Effector memory CD8-positive, alpha-beta T cell (primary cell): ENCODE data around the gene SUPT20H.
"Not testable (repeated sequence)": the region's sequence is repeated elsewhere in the genome, so short reads cannot be mapped to it uniquely, and the experiment has no call there.

Experiments used
- ATAC-seq: fragments of 150-1000 bp; cut with Tn5 transposase; replicated peaks from 2 replicates; pipeline ENCODE4 v1.10.0; 2021; ENCODE audit warnings: mild to moderate bottlenecking, moderate library complexity
- DNase-seq, 3 experiments: peaks; one replicate each; pipeline ENCODE4 v3.0.0; 2021
- H3K27ac Mint-ChIP-seq, 2 donors: one replicate each; pipeline ENCODE4 v1.8.0; 2022; ENCODE audit warnings: mild to moderate bottlenecking in 2 of 2, mixed read lengths in 2 of 2, moderate library complexity in 2 of 2
- H3K27me3 Mint-ChIP-seq, 2 donors: one replicate each; pipeline ENCODE4 v1.8.0; 2022; ENCODE audit warnings: mixed read lengths in 2 of 2
- H3K36me3 Mint-ChIP-seq: one replicate; pipeline ENCODE4 v1.8.0; 2022; ENCODE audit warnings: mild to moderate bottlenecking, moderate library complexity, mixed read lengths; ENCODE audit not compliant: insufficient read depth
- H3K4me1 Mint-ChIP-seq, 2 donors: one replicate each; pipeline ENCODE4 v1.8.0; 2022; ENCODE audit warnings: low read depth in 2 of 2, mixed read lengths in 2 of 2
- H3K4me3 Mint-ChIP-seq, 2 donors: one replicate each; pipeline ENCODE4 v1.8.0; 2022; ENCODE audit warnings: mild to moderate bottlenecking in 2 of 2, mixed read lengths in 2 of 2, moderate library complexity in 2 of 2
- H3K9me3 Mint-ChIP-seq, 2 donors: one replicate each; pipeline ENCODE4 v1.8.0; 2022; ENCODE audit warnings: mixed read lengths in 2 of 2

Gene SUPT20H

DNA sequence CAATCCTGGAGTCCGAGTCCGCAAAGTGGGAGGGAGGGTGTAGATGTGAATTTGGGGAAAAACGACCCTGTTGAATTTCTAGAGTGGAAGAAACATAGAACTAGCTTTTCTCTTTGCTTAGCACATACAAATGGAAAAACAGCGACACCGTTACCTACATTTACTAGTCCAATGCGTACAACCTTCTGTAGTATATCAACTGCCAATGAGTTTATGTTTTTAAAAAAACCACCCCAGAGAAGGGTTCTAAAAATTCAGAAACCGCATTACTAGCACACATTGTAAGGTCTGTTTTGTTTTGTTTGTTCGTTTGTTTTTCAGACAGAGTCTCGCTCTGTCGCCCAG lies 332 bp upstream of the SUPT20H start:
- peak; percentile 20 for ATAC-seq

GRCh38 chr13:37056228-37056627 lies 3.3 kb downstream of the SUPT20H start:
- H3K4me1 Mint-ChIP-seq = peaks cover 35 to 44% of the 10 kb centered on the region in 2 donors

More for the DNA sequence above, 332 bp upstream of the SUPT20H start:
- peaks cover 22% of the 10 kb centered on the region in 2 donors for H3K4me1 Mint-ChIP-seq
- H3K36me3 Mint-ChIP-seq = peaks cover 15% of the 10 kb centered on the region
- peaks cover 0 to 4% of the 10 kb centered on the region in 2 donors for H3K27me3 Mint-ChIP-seq
- no peak for DNase-seq
- H3K9me3 Mint-ChIP-seq = no peaks in the 10 kb centered on the region
- H3K4me3 Mint-ChIP-seq = peak overlapping the region; percentile 90 to 94
- H3K27ac Mint-ChIP-seq = peak overlapping the region; percentile 97 to 98

GRCh38 chr13:37053111-37053510 lies 6.4 kb downstream of the SUPT20H start:
- not testable (repeated sequence) for H3K4me3 Mint-ChIP-seq
- H3K36me3 Mint-ChIP-seq = peaks cover 22% of the 10 kb centered on the region

More at GRCh38 chr13:37056228-37056627, 3.3 kb downstream of the SUPT20H start:
- H3K27me3 Mint-ChIP-seq, DNase-seq, H3K4me3 Mint-ChIP-seq, ATAC-seq, H3K9me3 Mint-ChIP-seq, H3K27ac Mint-ChIP-seq: not testable (repeated sequence)
- peaks cover 21% of the 10 kb centered on the region for H3K36me3 Mint-ChIP-seq

DNA sequence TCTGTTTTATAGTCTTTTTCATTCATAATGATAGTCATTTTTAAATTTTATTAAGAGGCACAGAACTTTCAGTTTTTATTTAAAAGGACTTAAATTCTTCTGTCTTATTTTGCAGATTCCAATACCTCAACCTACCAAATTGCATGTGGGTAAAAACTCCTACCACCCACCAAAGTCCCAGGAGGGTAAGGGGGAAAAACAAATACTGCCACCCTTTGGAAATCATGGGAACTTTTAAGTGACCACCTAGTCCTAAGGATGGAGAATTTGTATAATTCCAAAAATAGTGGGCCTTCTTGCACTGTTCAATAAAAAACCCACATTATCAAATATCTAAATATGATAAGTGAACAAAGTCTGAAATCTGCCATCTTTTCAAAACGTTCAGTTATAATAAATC lies 9.7 kb downstream of the SUPT20H start:
- no peak overlapping the region for H3K4me3 Mint-ChIP-seq
- no peaks in the 10 kb centered on the region for H3K27me3 Mint-ChIP-seq
- DNase-seq (no peak), ATAC-seq (no peak)
- H3K4me1 Mint-ChIP-seq = peaks cover 17 to 34% of the 10 kb centered on the region in 2 donors
- no peak overlapping the region for H3K27ac Mint-ChIP-seq
- peaks cover 39% of the 10 kb centered on the region for H3K36me3 Mint-ChIP-seq
- H3K9me3 Mint-ChIP-seq = no peaks in the 10 kb centered on the region

More at GRCh38 chr13:37053111-37053510, 6.4 kb downstream of the SUPT20H start:
- not testable (repeated sequence) for H3K27me3 Mint-ChIP-seq, H3K9me3 Mint-ChIP-seq, ATAC-seq, DNase-seq
- peak overlapping the region in 1 of 2 donors; percentile 68 for H3K27ac Mint-ChIP-seq
- peaks cover 25 to 39% of the 10 kb centered on the region in 2 donors for H3K4me1 Mint-ChIP-seq

- no peak overlapping the region for H3K4me3 Mint-ChIP-seq
- no peaks in the 10 kb centered on the region for H3K27me3 Mint-ChIP-seq
- peaks cover 47% of the 10 kb centered on the region for H3K36me3 Mint-ChIP-seq
- H3K4me1 Mint-ChIP-seq = peaks cover 14 to 26% of the 10 kb centered on the region in 2 donors
- ATAC-seq (no peak), DNase-seq (no peak)
- no peaks in the 10 kb centered on the region for H3K9me3 Mint-ChIP-seq
- no peak overlapping the region for H3K27ac Mint-ChIP-seq
Observed at GRCh38 chr13:37047846-37048245, 11.6 kb downstream of the SUPT20H start.

DNA sequence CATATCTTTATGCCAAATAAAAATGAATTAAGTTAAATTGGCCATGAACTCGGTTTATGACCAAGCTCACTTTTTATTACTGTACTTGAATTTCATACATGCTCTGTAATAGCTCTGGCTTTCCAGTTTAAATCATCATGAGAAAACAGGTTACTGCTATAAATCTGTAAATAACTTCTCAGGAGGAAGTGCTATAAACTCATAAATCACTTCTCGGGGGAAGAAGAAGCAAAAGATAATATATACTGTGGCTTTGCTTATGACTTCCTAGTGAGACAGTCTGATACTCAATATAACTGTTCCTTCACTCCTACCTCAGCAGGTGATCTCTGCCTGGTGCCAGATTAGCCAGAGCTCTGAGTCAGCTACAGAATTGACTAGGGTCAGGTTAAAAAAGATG lies 12.5 kb downstream of the SUPT20H start:
- Mint-ChIP-seq H3K9me3 (no peaks in the 10 kb centered on the region), H3K4me3 (no peak overlapping the region), H3K27me3 (no peaks in the 10 kb centered on the region), H3K36me3 (peaks cover 55% of the 10 kb centered on the region), H3K4me1 (peaks cover 7 to 21% of the 10 kb centered on the region in 2 donors), H3K27ac (no peak overlapping the region)
- ATAC-seq (no peak), DNase-seq (no peak)

DNA sequence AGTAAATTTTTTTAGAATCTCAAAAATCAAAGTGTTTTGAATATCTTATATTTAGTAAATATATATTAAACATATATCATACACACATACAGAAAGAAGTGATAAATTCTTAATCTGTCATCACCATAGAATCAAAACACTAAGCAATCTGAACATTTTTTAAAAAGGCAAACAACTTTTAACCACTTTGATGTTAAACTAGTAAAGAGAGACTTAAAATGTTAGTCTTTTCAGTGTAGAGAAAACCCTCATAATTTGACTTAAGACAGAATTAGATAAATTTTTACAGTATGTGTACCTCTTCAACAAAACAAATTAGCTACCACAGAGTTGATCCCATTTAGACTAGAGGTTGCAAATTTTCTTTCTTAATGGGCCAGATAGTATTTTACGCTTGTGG lies 13.4 kb downstream of the SUPT20H start:
- ATAC-seq = no peak
- peaks cover 65% of the 10 kb centered on the region for H3K36me3 Mint-ChIP-seq
- no peaks in the 10 kb centered on the region for H3K27me3 Mint-ChIP-seq
- peaks cover 3 to 11% of the 10 kb centered on the region in 2 donors for H3K4me1 Mint-ChIP-seq
- no peak overlapping the region for H3K4me3 Mint-ChIP-seq
- no peak for DNase-seq
- H3K9me3 Mint-ChIP-seq = no peaks in the 10 kb centered on the region
- no peak overlapping the region for H3K27ac Mint-ChIP-seq

DNA sequence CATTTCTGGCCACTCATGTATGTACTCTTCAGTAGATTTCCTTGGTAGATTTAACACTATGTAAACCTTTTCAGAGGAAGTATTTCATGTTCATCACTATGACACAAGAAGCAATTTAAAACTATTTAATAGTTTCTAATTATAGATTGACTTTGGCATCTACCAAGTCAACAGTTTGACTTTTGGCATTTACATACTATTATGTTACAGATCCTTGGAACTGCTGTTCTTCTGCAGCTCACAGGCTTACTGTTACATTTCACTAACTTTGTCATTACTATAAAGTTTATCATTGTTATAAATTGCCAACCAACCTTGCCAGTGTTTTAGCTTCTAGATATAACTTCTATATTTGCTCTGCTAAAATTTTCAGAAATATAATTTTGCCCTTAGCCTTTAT lies 18.7 kb downstream of the SUPT20H start:
- Mint-ChIP-seq H3K36me3 (peaks cover 82% of the 10 kb centered on the region), H3K4me3 (no peak overlapping the region), H3K27ac (no peak overlapping the region), H3K4me1 (peaks cover 1 to 3% of the 10 kb centered on the region in 2 donors), H3K9me3 (no peaks in the 10 kb centered on the region), H3K27me3 (no peaks in the 10 kb centered on the region)
- no peak for DNase-seq
- ATAC-seq = no peak

- no peak overlapping the region for H3K4me3 Mint-ChIP-seq
- no peak for DNase-seq
- no peak overlapping the region for H3K27ac Mint-ChIP-seq
- H3K4me1 Mint-ChIP-seq = peaks cover 0 to 3% of the 10 kb centered on the region in 2 donors
- no peak for ATAC-seq
- H3K9me3 Mint-ChIP-seq = no peaks in the 10 kb centered on the region
- H3K27me3 Mint-ChIP-seq = no peaks in the 10 kb centered on the region
- peaks cover 91% of the 10 kb centered on the region for H3K36me3 Mint-ChIP-seq
Observed at GRCh38 chr13:37039896-37040295, 19.6 kb downstream of the SUPT20H start.

DNA sequence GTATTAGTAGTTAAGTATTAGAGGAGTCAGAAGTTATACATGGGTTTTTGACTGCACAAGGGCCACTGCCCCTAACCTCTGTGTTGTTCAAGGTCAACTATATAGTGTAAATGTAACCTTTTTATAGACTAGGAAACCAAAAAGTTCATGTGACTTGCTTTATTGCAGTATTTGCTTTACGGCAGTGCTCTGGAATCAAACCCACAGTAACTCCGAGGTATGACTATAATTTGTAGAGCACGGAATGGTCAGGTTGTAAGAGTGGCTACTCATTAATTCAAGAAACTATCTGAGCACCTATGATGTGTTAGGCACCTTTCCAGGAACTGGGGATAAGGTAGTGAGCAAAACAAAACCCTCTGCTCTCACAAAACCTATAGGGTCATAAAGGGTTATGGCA lies 22.2 kb downstream of the SUPT20H start:
- no peak overlapping the region for H3K27ac Mint-ChIP-seq
- H3K36me3 Mint-ChIP-seq = peaks cover 87% of the 10 kb centered on the region
- no peak for ATAC-seq

GRCh38 chr13:37029617-37030016 lies 29.9 kb downstream of the SUPT20H start:
- Mint-ChIP-seq H3K27ac (no peak overlapping the region), H3K4me3 (no peak overlapping the region), H3K36me3 (peaks cover 83% of the 10 kb centered on the region), H3K27me3 (no peaks in the 10 kb centered on the region), H3K4me1 (peaks cover 0 to under 1% of the 10 kb centered on the region in 2 donors), H3K9me3 (no peaks in the 10 kb centered on the region)
- ATAC-seq = no peak
- DNase-seq = no peak

More for the DNA sequence above, 22.2 kb downstream of the SUPT20H start:
- no peaks in the 10 kb centered on the region for H3K9me3 Mint-ChIP-seq
- H3K27me3 Mint-ChIP-seq = no peaks in the 10 kb centered on the region
- no peak overlapping the region for H3K4me3 Mint-ChIP-seq
- peaks cover 0 to 3% of the 10 kb centered on the region in 2 donors for H3K4me1 Mint-ChIP-seq
- DNase-seq = no peak

DNA sequence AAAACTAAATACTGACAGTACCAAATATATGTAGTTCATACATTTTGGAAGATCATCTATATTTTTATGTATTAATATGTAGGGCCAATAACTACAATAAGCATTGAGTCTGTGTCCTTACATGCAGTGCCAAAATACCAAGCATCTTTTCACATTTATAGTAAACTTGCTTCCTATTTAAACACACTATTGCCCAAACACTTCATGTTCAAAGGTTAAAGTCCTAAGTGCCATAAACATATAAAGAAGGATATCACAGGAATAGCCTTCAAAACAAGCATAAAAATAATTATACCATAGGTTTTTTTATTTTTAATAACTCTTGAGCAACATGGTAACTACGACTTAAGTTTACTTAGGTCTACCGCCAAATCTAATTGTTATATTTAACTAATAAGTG lies 31.8 kb downstream of the SUPT20H start:
- H3K9me3 Mint-ChIP-seq = no peaks in the 10 kb centered on the region
- no peak for ATAC-seq
- H3K27me3 Mint-ChIP-seq = no peaks in the 10 kb centered on the region
- H3K27ac Mint-ChIP-seq = no peak overlapping the region
- H3K4me1 Mint-ChIP-seq = peaks cover 0 to 4% of the 10 kb centered on the region in 2 donors
- no peak for DNase-seq
- H3K4me3 Mint-ChIP-seq = no peak overlapping the region
- peaks cover 90% of the 10 kb centered on the region for H3K36me3 Mint-ChIP-seq

DNA sequence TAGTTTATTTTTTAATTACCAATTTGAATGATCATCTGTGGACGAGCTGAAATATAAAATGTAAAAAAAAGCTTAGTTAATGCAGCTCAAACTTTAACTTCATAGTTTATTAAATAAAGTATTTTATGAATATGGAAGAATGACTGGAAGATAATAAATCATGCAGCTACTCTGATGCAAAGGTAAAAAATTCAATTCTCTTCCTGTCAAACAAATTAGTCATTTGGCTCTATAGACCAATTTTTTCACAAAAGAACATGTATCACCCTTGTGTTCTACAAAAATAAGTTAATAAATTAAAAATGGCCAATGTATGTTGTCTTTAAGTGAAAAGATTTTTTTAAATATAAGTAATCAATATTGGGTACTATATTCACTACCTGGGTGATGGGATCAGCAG lies 32.7 kb downstream of the SUPT20H start:
- Mint-ChIP-seq H3K27ac (no peak overlapping the region), H3K9me3 (no peaks in the 10 kb centered on the region), H3K4me3 (no peak overlapping the region), H3K27me3 (no peaks in the 10 kb centered on the region), H3K36me3 (peaks cover 90% of the 10 kb centered on the region), H3K4me1 (peaks cover 0 to 4% of the 10 kb centered on the region in 2 donors)
- ATAC-seq (no peak), DNase-seq (no peak)

DNA sequence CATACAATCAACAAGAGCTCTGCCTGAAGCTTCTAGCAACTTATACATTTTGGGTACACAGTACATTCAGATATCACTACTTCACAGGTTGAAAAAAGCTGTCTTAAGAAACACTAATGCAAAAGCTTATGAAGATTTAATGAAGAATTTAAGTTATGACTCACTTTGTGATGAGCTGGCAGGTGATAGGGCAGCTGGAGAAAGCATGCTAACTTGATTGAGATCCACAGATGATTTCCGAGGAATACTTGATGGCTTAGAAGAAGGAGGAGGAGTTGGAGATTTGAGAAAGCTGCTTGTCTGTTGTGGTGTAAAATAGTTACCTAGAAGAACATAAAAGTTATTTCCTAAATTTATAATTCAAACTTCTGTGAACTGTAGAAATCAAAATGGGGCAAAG lies 35.6 kb downstream of the SUPT20H start:
- Mint-ChIP-seq H3K27ac (no peak overlapping the region), H3K9me3 (no peaks in the 10 kb centered on the region), H3K4me3 (no peak overlapping the region), H3K36me3 (peaks cover 93% of the 10 kb centered on the region), H3K4me1 (peaks cover 0 to 4% of the 10 kb centered on the region in 2 donors), H3K27me3 (no peaks in the 10 kb centered on the region)
- ATAC-seq (no peak), DNase-seq (no peak)

GRCh38 chr13:37014609-37015008 lies 44.9 kb downstream of the SUPT20H start:
- H3K4me1 Mint-ChIP-seq = peaks cover 0 to 7% of the 10 kb centered on the region in 2 donors
- no peaks in the 10 kb centered on the region for H3K9me3 Mint-ChIP-seq
- no peak overlapping the region for H3K4me3 Mint-ChIP-seq
- DNase-seq (no peak), ATAC-seq (no peak)
- peak overlapping the region; percentile 46 to 85 for H3K27ac Mint-ChIP-seq
- H3K27me3 Mint-ChIP-seq = no peaks in the 10 kb centered on the region
- H3K36me3 Mint-ChIP-seq = peaks cover 83% of the 10 kb centered on the region
